WTC11 (cell line): ENCODE data around the gene FZD2.

Source experiments
- JUN ChIP-seq: sonication (generic); formaldehyde crosslinking; IDR thresholded peaks from 2 replicates; pipeline ENCODE4 v1.8.0; 2023; ENCODE audit warnings: mild to moderate bottlenecking, missing genetic modification reagents
- TF ChIP-seq, protein P1 (sequence below): sonication (generic); formaldehyde crosslinking; IDR thresholded peaks from 2 replicates; pipeline ENCODE4 v1.8.0; 2022; ENCODE audit warnings: mild to moderate bottlenecking, missing genetic modification reagents

DNA sequence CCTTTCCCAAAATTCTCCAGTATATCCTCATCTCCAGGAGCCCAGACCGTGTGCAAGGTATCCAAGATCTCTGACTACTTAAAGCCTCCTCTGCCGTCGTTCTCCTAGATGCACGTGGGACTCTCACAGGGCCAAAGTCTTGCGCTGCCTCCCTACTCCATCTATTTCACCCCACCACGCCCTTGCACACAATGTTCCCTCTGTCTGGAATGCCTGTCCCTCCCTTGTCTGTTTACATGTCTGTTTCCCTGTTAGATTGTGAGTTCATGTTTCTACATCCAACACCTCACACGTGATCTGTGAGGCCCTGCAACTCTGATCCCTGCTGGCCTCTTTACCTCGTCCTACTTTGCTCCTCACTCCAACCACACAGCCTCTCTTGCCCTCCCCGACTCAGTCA lies 4.9 kb upstream of the FZD2 start:
- TF ChIP-seq JUN (CRISPR knock-in tag): no peak
- TF ChIP-seq, protein P1, sequence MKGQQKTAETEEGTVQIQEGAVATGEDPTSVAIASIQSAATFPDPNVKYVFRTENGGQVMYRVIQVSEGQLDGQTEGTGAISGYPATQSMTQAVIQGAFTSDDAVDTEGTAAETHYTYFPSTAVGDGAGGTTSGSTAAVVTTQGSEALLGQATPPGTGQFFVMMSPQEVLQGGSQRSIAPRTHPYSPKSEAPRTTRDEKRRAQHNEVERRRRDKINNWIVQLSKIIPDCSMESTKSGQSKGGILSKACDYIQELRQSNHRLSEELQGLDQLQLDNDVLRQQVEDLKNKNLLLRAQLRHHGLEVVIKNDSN (CRISPR knock-in tag): no peak
